ENCODE measurements around the gene PDE7B. TPM values are rescaled to one million over a fixed set of nuclear protein-coding genes. Genes with fewer than 3 reads are reported as not detected.

Gene PDE7B
- total and polyA plus RNA-seq, 10 donors = 0.54 to 4.6 (median 1.5) TPM

GRCh38 chr6:135869857-135870256, 18.4 kb downstream of the PDE7B start:
- 89 to 97% (median 95%) methylated on average over 4 of the region's 4 CpGs for WGBS, 5 donors
- Histone ChIP-seq H3K4me3 (no peak overlapping the region), H3K27ac (no peak overlapping the region), H3K27me3 (replicated peaks in 1 of 7) (no peaks in the 10 kb centered on the region), H3K36me3 (no peaks in the 10 kb centered on the region), H3K4me1 (no peaks in the 10 kb centered on the region), H3K9me3 (peaks cover 0 to 4% (median 0%) of the 10 kb centered on the region in 8 donors)
- TF ChIP-seq CTCF (IDR thresholded peaks at IDR 0.05 in 8 of 11, conservative IDR thresholded peaks at IDR 0.05 in 3 of 11) (no peak), POLR2AphosphoS5 (IDR thresholded peaks at IDR 0.05) (no peak), POLR2A (IDR thresholded peaks at IDR 0.05) (no peak)
- DNase-seq = no peak
- intact Hi-C loops (cut with DNase I; ENCODE audit: low total_unique reads) = no loop called here

- Histone ChIP-seq H3K27me3 (replicated peaks in 1 of 7) (no peaks in the 10 kb centered on the region), H3K9me3 (no peaks in the 10 kb centered on the region), H3K36me3 (no peaks in the 10 kb centered on the region), H3K27ac (no peak overlapping the region), H3K4me1 (no peaks in the 10 kb centered on the region), H3K4me3 (no peak overlapping the region)
- no peak for TF ChIP-seq CTCF (IDR thresholded peaks at IDR 0.05 in 8 of 11, conservative IDR thresholded peaks at IDR 0.05 in 3 of 11)
- no peak for TF ChIP-seq POLR2A (IDR thresholded peaks at IDR 0.05)
- no peak for TF ChIP-seq POLR2AphosphoS5 (IDR thresholded peaks at IDR 0.05)
- intact Hi-C loops (cut with DNase I; ENCODE audit: low total_unique reads) = no loop called here
- DNase-seq = no peak
- 55 to 80% (median 65%) methylated on average over 2 of the region's 2 CpGs for WGBS, 5 donors
These were observed 19.2 kb downstream of the PDE7B start for GRCh38 chr6:135870722-135871121.

- H3K4me1 ChIP-seq = no peaks in the 10 kb centered on the region
- WGBS, 5 donors = 93 to 98% (median 95%) methylated on average over 1 of the region's 1 CpG
- H3K4me3 ChIP-seq = no peak overlapping the region
- intact Hi-C loops (cut with DNase I; ENCODE audit: low total_unique reads) = no loop called here
- TF ChIP-seq POLR2AphosphoS5 (IDR thresholded peaks at IDR 0.05) = no peak
- TF ChIP-seq CTCF (IDR thresholded peaks at IDR 0.05 in 8 of 11, conservative IDR thresholded peaks at IDR 0.05 in 3 of 11) = no peak
- no peak for TF ChIP-seq POLR2A (IDR thresholded peaks at IDR 0.05)
- H3K27me3 ChIP-seq (replicated peaks in 1 of 7) = no peaks in the 10 kb centered on the region
- no peak for DNase-seq
- H3K9me3 ChIP-seq = no peaks in the 10 kb centered on the region
- H3K27ac ChIP-seq = no peak overlapping the region
- H3K36me3 ChIP-seq = no peaks in the 10 kb centered on the region
These were observed 19.8 kb downstream of the PDE7B start for GRCh38 chr6:135871296-135871695.

- H3K9me3 ChIP-seq = no peaks in the 10 kb centered on the region
- H3K27me3 ChIP-seq (replicated peaks in 1 of 7) = no peaks in the 10 kb centered on the region
- no peak for TF ChIP-seq POLR2AphosphoS5 (IDR thresholded peaks at IDR 0.05)
- no peak for TF ChIP-seq POLR2A (IDR thresholded peaks at IDR 0.05)
- no peak for TF ChIP-seq CTCF (IDR thresholded peaks at IDR 0.05 in 8 of 11, conservative IDR thresholded peaks at IDR 0.05 in 3 of 11)
- H3K4me1 ChIP-seq = no peaks in the 10 kb centered on the region
- no peaks in the 10 kb centered on the region for H3K36me3 ChIP-seq
- WGBS, 5 donors = 82 to 93% (median 83%) methylated on average over 1 of the region's 1 CpG
- no peak for DNase-seq
- H3K4me3 ChIP-seq = no peak overlapping the region
- no peak overlapping the region for H3K27ac ChIP-seq
- intact Hi-C loops (cut with DNase I; ENCODE audit: low total_unique reads) = no loop called here
These were observed 20.4 kb downstream of the PDE7B start for GRCh38 chr6:135871878-135872277.
